Tibial nerve (tissue), 4 donors: ENCODE data around the gene LRRC59.

Experiments used
- CTCF ChIP-seq, 5 experiments: fragments of 200-600 bp in 3 of 5; fragments of 450-650 bp in 2 of 5; sonication (generic) in 3 of 5; IDR thresholded peaks; one replicate each; pipeline ENCODE4 v1.5.1; 2016 to 2019; ENCODE audit warnings: antibody characterized with exemption in 5 of 5, mild to moderate bottlenecking in 3 of 5, moderate library complexity in 2 of 5
- EP300 ChIP-seq, 2 donors: sonication (generic); formaldehyde crosslinking; IDR thresholded peaks; one replicate each; pipeline ENCODE4 v1.6.1; 2017; ENCODE audit warnings: antibody characterized with exemption in 2 of 2, mild to moderate bottlenecking in 1 of 2
- POLR2A ChIP-seq, 2 donors: fragments of 450-650 bp; IDR thresholded peaks; one replicate each; pipeline ENCODE4 v1.6.1; 2017; ENCODE audit warnings: antibody characterized with exemption in 2 of 2, mild to moderate bottlenecking in 2 of 2, moderate library complexity in 2 of 2

- TF ChIP-seq CTCF (IDR thresholded peaks at IDR 0.05) (no peak), EP300 (IDR thresholded peaks at IDR 0.05) (no peak), POLR2A (IDR thresholded peaks at IDR 0.05) (no peak)
Measured at GRCh38 chr17:50439008-50439407, 41.7 kb upstream of the LRRC59 start.
